Endothelial cell (in vitro differentiated cells): ENCODE results near the gene CLPTM1L. TPM values are rescaled to one million over a fixed set of nuclear protein-coding genes. Genes with fewer than 3 reads are reported as not detected.

ENCODE experiments used
- DNase-seq: peaks from one replicate; pipeline ENCODE4 v3.0.0; 2021; ENCODE audit warnings: low spot score
- H3K27ac Mint-ChIP-seq: one replicate; pipeline ENCODE4 v1.8.0; 2021; ENCODE audit warnings: mixed read lengths, inconsistent platforms; ENCODE audit not compliant: unreplicated experiment
- H3K27me3 Mint-ChIP-seq: one replicate; pipeline ENCODE4 v1.8.0; 2021; ENCODE audit warnings: mild to moderate bottlenecking, moderate library complexity, mixed read lengths, inconsistent platforms; ENCODE audit not compliant: unreplicated experiment
- H3K36me3 Mint-ChIP-seq: one replicate; pipeline ENCODE4 v1.8.0; 2021; ENCODE audit warnings: mild to moderate bottlenecking, low read depth, mixed read lengths, inconsistent platforms; ENCODE audit not compliant: unreplicated experiment
- H3K4me1 Mint-ChIP-seq: one replicate; pipeline ENCODE4 v1.8.0; 2021; ENCODE audit warnings: mild to moderate bottlenecking, mixed read lengths, inconsistent platforms; ENCODE audit not compliant: unreplicated experiment
- H3K4me3 Mint-ChIP-seq: one replicate; pipeline ENCODE4 v1.8.0; 2021; ENCODE audit warnings: mild to moderate bottlenecking, mixed read lengths, inconsistent platforms; ENCODE audit not compliant: unreplicated experiment
- H3K9me3 Mint-ChIP-seq: one replicate; pipeline ENCODE4 v1.8.0; 2021; ENCODE audit warnings: mixed read lengths, inconsistent platforms; ENCODE audit not compliant: unreplicated experiment
- total RNA-seq: library from RNA; stranded (reverse); fragmentation: NEBNext Ultra II Directional; extraction: Animal tissue kit (Norgen Biotek cat#: 25700); gene quantifications from one replicate; pipeline ENCODE4 v1.2.1, GENCODE V29; 2021; ENCODE audit not compliant: unreplicated experiment
- TF ChIP-seq, protein P1 (sequence below): fragments of 200-600 bp; sonication (generic); IDR thresholded peaks from one replicate; pipeline ENCODE4 v1.5.0; 2021; ENCODE audit warnings: antibody characterized with exemption; ENCODE audit not compliant: unreplicated experiment

CLPTM1L gene
- total RNA-seq, 1 donor from 2014 or later: 86.6 TPM

DNA sequence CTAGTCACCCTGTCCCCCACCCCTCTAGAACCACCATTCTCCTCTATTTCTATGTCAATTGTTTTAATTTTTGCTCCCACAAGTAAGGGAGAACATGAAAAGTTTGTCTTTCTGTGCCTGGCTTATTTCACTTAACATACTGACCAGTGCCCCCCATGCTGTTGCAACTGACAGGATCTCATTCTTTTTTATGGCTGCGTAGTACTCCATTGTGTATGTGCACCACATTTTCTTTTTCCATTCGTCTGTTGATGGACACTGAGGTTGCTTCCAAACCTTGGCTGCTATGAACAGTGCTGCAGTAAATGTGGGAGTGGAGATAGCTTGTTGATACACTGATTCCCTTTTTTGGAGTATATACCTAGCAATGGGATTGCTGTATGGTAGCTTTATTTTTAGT, 42.6 kb downstream of the CLPTM1L start:
- Mint-ChIP-seq H3K4me1 (no peaks in the 10 kb centered on the region), H3K36me3 (no peaks in the 10 kb centered on the region), H3K4me3 (no peak overlapping the region), H3K27me3 (no peaks in the 10 kb centered on the region), H3K27ac (no peak overlapping the region), H3K9me3 (no peaks in the 10 kb centered on the region)
- TF ChIP-seq, protein P1, sequence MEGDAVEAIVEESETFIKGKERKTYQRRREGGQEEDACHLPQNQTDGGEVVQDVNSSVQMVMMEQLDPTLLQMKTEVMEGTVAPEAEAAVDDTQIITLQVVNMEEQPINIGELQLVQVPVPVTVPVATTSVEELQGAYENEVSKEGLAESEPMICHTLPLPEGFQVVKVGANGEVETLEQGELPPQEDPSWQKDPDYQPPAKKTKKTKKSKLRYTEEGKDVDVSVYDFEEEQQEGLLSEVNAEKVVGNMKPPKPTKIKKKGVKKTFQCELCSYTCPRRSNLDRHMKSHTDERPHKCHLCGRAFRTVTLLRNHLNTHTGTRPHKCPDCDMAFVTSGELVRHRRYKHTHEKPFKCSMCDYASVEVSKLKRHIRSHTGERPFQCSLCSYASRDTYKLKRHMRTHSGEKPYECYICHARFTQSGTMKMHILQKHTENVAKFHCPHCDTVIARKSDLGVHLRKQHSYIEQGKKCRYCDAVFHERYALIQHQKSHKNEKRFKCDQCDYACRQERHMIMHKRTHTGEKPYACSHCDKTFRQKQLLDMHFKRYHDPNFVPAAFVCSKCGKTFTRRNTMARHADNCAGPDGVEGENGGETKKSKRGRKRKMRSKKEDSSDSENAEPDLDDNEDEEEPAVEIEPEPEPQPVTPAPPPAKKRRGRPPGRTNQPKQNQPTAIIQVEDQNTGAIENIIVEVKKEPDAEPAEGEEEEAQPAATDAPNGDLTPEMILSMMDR: no peak
- DNase-seq: no peak

DNA sequence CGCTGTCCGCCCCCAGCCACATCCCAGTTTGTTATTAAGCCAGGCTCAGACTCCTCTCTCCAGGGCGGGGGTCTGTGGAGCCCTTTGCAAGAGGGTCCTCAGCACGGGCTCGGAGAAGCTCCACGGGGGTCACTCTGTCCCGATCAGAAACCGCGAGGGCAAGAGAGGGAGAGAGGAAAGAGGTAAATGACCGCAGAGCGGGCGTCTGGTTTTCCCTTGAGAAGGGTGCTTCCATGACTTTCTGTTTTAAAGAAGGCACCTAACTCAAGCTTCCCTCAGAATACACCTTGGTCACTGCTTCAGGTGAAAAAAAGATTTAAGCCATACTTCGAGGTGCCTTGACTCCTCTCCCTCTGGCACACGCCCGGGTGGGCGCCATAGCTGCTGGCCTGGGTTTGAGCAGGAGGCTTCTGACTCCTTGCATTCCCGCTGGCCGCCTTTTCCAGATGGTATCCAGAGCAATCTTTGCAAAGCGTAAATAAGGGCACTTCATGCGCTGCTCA, 44.3 kb downstream of the CLPTM1L start:
- Mint-ChIP-seq H3K4me3 (no peak overlapping the region), H3K9me3 (no peaks in the 10 kb centered on the region), H3K27ac (no peak overlapping the region), H3K36me3 (no peaks in the 10 kb centered on the region), H3K4me1 (no peaks in the 10 kb centered on the region), H3K27me3 (peaks cover 3% of the 10 kb centered on the region)
- DNase-seq: no peak
- TF ChIP-seq, protein P1: no peak

GRCh38 chr5:1299961-1300360, 44.9 kb downstream of the CLPTM1L start:
- no peak for DNase-seq
- no peak overlapping the region for H3K4me3 Mint-ChIP-seq
- no peaks in the 10 kb centered on the region for H3K36me3 Mint-ChIP-seq
- no peaks in the 10 kb centered on the region for H3K9me3 Mint-ChIP-seq
- H3K4me1 Mint-ChIP-seq: no peaks in the 10 kb centered on the region
- no peak overlapping the region for H3K27ac Mint-ChIP-seq
- peaks cover 4% of the 10 kb centered on the region for H3K27me3 Mint-ChIP-seq
- TF ChIP-seq, protein P1: no peak

DNA sequence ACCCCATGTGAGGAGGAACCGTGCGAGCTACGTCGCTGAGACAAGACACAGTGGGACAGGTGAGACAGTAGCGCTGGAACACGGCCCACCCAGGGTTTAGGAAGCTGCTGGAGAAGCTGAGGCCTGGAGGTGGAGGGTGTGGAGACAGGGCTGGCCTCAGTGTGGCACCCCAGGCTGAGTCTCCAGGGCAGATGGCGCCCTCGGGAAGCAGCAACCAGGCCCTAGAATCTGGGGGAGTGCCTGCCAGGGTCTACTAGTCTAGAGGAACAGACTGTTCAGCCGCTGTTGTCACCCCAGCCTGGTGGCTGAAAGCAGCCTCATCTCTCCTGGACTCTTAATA, 45.4 kb downstream of the CLPTM1L start:
- H3K27me3 Mint-ChIP-seq: peaks cover 4% of the 10 kb centered on the region
- H3K4me1 Mint-ChIP-seq: no peaks in the 10 kb centered on the region
- no peaks in the 10 kb centered on the region for H3K36me3 Mint-ChIP-seq
- H3K27ac Mint-ChIP-seq: no peak overlapping the region
- H3K4me3 Mint-ChIP-seq: no peak overlapping the region
- TF ChIP-seq, protein P1: no peak
- DNase-seq: no peak
- no peaks in the 10 kb centered on the region for H3K9me3 Mint-ChIP-seq

- peaks cover 4% of the 10 kb centered on the region for H3K27me3 Mint-ChIP-seq
- no peaks in the 10 kb centered on the region for H3K36me3 Mint-ChIP-seq
- no peak overlapping the region for H3K27ac Mint-ChIP-seq
- no peak overlapping the region for H3K4me3 Mint-ChIP-seq
- no peaks in the 10 kb centered on the region for H3K4me1 Mint-ChIP-seq
- DNase-seq: no peak
- no peaks in the 10 kb centered on the region for H3K9me3 Mint-ChIP-seq
- TF ChIP-seq, protein P1: no peak
Observed at GRCh38 chr5:1298723-1299510, 46.0 kb downstream of the CLPTM1L start.
